ENCODE results near the gene NDUFC1.

The NDUFC1 gene

GRCh38 chr4:139253713-139254112 lies 48.6 kb downstream of the NDUFC1 start:
- DNase-seq (ENCODE audit: low spot score): no peak
- Histone ChIP-seq H3K27me3 (ENCODE audit: insufficient read depth, poor library complexity, severe bottlenecking) (no peaks in the 10 kb centered on the region), H3K9me3 (ENCODE audit: severe bottlenecking) (no peaks in the 10 kb centered on the region), H3K27ac (ENCODE audit: poor library complexity, severe bottlenecking) (no peak overlapping the region), H3K4me1 (ENCODE audit: insufficient read depth, poor library complexity, severe bottlenecking) (no peaks in the 10 kb centered on the region), H3K4me3 (ENCODE audit: severe bottlenecking) (no peak overlapping the region), H3K36me3 (ENCODE audit: low read depth) (no peaks in the 10 kb centered on the region)
- no peak for TF ChIP-seq CTCF (IDR thresholded peaks at IDR 0.05; ENCODE audit: poor library complexity, severe bottlenecking)
- no peak for ATAC-seq (ENCODE audit: low read depth)

- Histone ChIP-seq H3K4me3 (ENCODE audit: severe bottlenecking) (no peak overlapping the region), H3K4me1 (ENCODE audit: insufficient read depth, poor library complexity, severe bottlenecking) (no peaks in the 10 kb centered on the region), H3K9me3 (ENCODE audit: severe bottlenecking) (no peaks in the 10 kb centered on the region)
Observed at GRCh38 chr4:139253046-139253445, 49.2 kb downstream of the NDUFC1 start.

GRCh38 chr4:139247700-139248238 lies 54.5 kb downstream of the NDUFC1 start:
- no peak for DNase-seq (ENCODE audit: low spot score)
- Histone ChIP-seq H3K9me3 (ENCODE audit: severe bottlenecking) (no peaks in the 10 kb centered on the region), H3K27me3 (ENCODE audit: insufficient read depth, poor library complexity, severe bottlenecking) (no peaks in the 10 kb centered on the region), H3K4me1 (ENCODE audit: insufficient read depth, poor library complexity, severe bottlenecking) (peaks cover 28% of the 10 kb centered on the region), H3K4me3 (ENCODE audit: severe bottlenecking) (no peak overlapping the region), H3K36me3 (ENCODE audit: low read depth) (no peaks in the 10 kb centered on the region), H3K27ac (ENCODE audit: poor library complexity, severe bottlenecking) (no peak overlapping the region)
- ATAC-seq (ENCODE audit: low read depth): no peak
- TF ChIP-seq CTCF (IDR thresholded peaks at IDR 0.05; ENCODE audit: poor library complexity, severe bottlenecking): no peak

More at GRCh38 chr4:139253046-139253445, 49.2 kb downstream of the NDUFC1 start:
- no peaks in the 10 kb centered on the region for H3K27me3 ChIP-seq (ENCODE audit: insufficient read depth, poor library complexity, severe bottlenecking)
- DNase-seq (ENCODE audit: low spot score) (no peak), ATAC-seq (ENCODE audit: low read depth) (no peak)
- no peak for TF ChIP-seq CTCF (IDR thresholded peaks at IDR 0.05; ENCODE audit: poor library complexity, severe bottlenecking)
- no peak overlapping the region for H3K27ac ChIP-seq (ENCODE audit: poor library complexity, severe bottlenecking)
- H3K36me3 ChIP-seq (ENCODE audit: low read depth): no peaks in the 10 kb centered on the region

- Histone ChIP-seq H3K4me1 (ENCODE audit: insufficient read depth, poor library complexity, severe bottlenecking) (peaks cover 33% of the 10 kb centered on the region), H3K9me3 (ENCODE audit: severe bottlenecking) (no peaks in the 10 kb centered on the region), H3K36me3 (ENCODE audit: low read depth) (no peaks in the 10 kb centered on the region), H3K27me3 (ENCODE audit: insufficient read depth, poor library complexity, severe bottlenecking) (no peaks in the 10 kb centered on the region), H3K27ac (ENCODE audit: poor library complexity, severe bottlenecking) (no peak overlapping the region), H3K4me3 (ENCODE audit: severe bottlenecking) (no peak overlapping the region)
- DNase-seq (ENCODE audit: low spot score) (no peak), ATAC-seq (ENCODE audit: low read depth) (no peak)
- TF ChIP-seq CTCF (IDR thresholded peaks at IDR 0.05; ENCODE audit: poor library complexity, severe bottlenecking): no peak
Observed at GRCh38 chr4:139247241-139247640, 55.0 kb downstream of the NDUFC1 start.

GRCh38 chr4:139246166-139246565 lies 56.1 kb downstream of the NDUFC1 start:
- Histone ChIP-seq H3K9me3 (ENCODE audit: severe bottlenecking) (no peaks in the 10 kb centered on the region), H3K4me1 (ENCODE audit: insufficient read depth, poor library complexity, severe bottlenecking) (peaks cover 36% of the 10 kb centered on the region), H3K27ac (ENCODE audit: poor library complexity, severe bottlenecking) (peak overlapping the region; percentile 89), H3K27me3 (ENCODE audit: insufficient read depth, poor library complexity, severe bottlenecking) (no peaks in the 10 kb centered on the region), H3K36me3 (ENCODE audit: low read depth) (no peaks in the 10 kb centered on the region), H3K4me3 (ENCODE audit: severe bottlenecking) (no peak overlapping the region)
- no peak for ATAC-seq (ENCODE audit: low read depth)
- TF ChIP-seq CTCF (IDR thresholded peaks at IDR 0.05; ENCODE audit: poor library complexity, severe bottlenecking): no peak
- no peak for DNase-seq (ENCODE audit: low spot score)

Data from RWPE2 (cell line).